ENCODE data around the gene PRAC2.

Gene PRAC2

DNA sequence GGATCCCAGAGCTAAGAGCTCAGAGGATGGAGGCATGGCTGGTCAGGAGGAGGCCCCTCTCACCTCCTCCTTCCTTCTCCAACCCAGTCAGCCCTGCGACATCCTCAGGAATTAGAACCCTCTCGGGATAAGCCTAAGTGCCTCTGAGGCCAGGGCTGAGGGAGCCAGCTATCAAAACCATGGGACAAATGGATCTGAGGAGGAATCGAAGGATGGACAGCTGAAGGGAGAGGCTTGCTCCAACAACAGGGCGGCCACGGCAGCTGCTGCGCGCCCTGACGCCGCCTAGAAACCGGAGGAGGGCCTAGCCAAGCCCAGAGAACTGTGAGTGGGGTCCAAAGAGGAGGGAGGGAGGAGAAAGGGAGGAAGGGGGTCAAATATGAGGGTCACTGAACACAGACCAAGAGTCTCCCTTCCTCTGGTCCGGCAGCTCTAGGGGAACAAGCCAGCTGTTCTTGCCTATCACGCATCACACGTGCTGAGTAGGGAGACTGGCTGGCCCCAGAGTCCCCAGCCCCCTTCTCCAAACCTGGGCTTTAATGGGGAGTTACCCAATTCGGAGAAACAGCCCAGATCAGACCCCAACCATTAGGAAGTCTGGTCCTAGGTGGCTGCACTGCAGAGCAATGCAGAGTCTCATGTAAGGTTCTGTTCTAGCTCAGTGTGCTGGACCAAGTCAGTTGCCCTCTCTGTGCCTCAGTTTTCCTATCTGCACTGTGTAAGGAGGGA, 11.5 kb downstream of the PRAC2 start:
- DNase-seq (ENCODE audit: low spot score): no peak

DNA sequence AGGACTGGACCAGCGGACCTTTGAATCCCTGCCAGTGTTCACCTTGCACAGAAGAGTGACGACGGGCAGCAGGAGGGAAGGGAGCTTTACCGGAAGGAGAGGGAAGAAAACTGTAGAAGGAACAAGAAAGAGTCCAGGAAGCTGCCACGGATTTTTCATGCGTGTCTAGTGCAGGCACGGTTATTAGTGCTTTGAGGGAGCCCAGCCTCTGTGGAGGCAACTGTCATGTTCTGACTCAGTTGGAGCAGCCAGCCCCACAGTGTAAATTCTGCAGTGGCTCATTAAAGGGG, 12.0 kb downstream of the PRAC2 start:
- DNase-seq (ENCODE audit: low spot score): no peak

DNA sequence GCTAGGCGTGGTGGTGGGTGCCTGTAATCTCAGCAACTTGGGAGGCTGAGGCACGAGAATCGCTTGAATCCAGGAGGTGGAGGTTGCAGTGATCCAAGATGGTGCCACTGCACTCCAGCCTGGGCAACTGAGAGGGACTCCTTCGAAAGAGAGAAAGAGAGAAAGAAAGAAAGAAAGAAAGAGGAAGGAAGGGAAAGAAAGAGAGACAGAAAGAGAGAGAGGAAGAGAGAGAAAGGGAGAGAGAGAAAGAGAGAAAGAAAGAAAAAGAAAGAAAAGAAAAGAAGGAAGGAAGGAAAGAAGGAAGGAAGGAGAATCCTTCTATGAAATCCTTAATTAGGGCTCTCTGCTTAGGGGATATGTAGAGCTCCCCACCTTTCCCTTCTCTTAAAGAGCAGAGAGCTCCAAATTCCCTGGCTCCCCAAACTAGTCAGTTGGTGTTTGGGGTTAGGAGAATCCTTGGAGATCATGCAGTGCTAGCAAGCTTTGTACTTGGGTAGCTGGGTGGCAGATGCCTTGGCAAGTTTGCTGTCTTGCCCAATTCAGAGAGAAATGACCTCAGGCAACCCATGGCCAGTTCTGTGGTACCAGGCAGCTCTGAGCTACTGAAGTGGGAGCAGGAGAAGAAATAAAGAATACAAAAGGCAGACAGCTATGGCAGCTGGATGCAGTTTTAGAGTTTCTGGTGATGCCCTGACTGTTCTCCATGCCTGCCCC, 14.5 kb downstream of the PRAC2 start:
- DNase-seq (ENCODE audit: low spot score): no peak

DNA sequence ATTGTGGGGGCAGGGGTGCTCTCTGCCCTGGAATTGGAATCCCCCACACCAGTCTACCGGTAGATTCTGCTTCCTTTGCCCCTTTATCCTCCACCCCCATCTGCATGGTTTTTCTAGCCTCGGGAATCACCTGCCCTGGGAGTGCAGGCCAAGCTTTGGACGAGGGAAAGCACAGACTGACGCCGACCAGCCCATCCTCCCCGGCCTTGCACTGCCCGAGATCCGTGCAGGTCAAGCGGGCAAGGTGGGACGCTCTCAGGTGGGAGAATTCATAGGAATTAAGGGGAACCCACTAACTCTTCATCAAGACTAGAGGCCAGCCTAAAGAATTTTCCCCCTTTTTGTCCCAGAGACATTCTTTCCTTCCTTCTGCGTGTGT, 15.4 kb downstream of the PRAC2 start:
- DNase-seq (ENCODE audit: low spot score): no peak

DNA sequence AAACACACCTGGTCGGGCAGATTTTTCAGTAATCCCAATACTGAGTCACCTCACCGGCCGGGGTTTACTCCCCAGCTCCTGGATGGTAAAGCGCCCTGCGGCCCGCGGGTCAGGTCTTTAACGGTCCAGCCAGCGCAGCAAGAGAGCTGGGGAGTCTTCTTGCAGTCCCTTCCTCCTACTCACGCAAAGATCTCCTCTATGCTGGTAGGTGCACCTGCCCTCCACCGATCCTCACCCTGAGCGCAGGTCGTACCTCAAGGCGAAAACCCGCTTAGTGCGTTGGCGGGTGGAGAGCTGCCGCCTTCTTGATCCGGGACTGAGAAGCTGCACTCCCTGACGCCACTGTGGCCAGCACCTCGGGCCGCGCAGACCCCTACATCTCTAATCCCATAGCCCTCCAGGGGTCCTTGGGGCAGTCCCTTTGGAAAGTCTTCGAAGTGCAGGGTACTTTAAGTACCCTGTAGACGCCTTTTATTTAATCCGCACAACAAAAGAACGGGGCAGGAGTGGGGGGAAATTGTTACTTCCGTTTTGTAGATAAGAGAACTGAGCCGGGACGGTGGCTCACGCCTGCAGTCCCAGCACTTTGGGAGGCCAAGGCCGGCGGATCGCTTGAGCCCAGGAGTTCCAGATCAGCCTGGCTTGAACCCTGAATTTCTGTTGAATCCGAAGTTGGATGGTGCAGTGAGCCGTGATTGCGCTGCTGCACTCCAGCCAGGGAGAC, 16.0 kb downstream of the PRAC2 start:
- DNase-seq (ENCODE audit: low spot score): no peak

DNA sequence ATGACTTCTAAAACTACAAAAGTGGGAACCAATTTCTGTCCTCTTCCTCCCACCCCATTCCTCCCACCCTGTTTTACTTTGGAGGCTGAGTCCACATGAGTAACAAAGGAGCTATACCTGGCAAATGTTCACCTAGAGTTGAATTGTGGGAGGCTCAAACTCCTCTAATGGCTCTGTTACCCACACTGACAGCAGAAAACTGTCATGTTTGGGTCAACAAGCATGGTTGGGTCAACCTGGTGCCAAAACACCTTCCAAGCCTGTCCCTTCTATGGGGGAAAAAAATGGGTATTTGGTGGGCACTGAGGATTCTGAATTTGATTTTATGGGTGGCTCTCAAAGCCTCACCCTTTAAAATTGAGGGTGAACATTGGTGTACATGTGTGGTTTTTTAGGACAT, 17.6 kb downstream of the PRAC2 start:
- DNase-seq (ENCODE audit: low spot score): no peak

DNA sequence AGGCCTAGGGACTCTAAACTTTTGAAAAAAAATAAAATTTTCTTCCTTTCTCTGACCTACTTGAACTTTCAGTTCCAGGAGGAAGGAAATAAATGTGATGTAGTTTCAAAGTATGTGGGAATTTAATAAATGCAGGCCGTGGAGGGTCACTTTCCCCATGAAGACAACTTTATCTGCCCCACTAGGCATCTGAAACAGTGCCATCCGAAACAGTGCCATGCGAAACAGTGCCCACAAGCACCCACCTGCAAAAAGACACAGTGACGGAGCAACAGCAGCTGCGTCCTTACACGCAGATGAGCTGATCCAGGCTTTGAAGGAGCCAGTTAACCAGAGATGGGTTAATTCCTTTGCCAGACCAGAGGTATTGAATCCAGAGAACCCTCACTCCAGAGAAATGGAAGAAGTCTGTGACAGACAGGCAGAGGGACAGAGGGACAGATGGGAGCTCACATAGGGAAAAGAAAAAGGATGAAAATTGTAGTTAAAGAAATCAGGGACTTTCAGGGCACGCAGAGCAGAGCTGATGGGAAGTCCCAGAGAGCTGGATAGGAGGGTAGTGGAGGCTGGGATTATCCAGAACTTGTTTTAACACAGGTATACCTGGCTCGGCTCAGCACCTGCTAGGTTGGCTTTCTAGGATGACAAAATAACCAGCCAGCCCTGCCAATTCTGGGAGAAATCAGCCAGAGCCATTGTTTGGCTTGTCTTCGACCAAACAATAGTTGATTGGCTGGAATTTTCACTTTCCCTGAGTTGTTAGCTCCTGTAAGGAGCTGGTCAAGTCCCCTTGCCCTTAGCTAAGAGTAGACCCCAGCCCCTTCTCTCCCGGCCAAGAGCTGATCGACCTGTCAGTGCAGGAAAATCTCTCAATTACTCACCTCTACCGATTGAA, 22.6 kb downstream of the PRAC2 start:
- no peak for DNase-seq (ENCODE audit: low spot score)

DNA sequence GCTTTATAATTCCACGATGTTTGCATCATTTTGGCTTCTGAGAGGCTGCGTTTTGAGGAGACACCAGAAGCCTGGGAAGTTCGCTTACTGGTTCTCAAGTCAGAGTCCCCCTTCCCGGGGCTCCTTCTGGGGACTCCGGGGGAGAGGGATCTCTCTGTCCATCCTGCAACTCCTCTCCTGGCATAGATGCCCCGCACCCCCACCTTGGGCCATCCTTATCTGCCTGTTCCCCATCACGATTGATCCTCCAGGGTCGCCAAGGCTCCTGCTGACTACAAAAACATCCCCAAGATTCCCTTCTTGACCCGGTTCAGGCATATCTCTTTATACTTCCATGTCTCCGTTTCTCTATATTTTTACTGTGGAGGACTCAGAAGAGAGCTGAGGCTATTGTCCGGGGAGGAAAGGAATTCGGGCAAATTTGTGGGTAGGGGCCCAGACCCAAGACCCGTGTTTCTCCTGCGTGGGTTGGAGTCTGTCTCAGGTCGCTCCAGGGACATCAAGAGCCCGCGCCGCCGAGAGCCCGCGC, 24.0 kb downstream of the PRAC2 start:
- no peak for DNase-seq (ENCODE audit: low spot score)

DNA sequence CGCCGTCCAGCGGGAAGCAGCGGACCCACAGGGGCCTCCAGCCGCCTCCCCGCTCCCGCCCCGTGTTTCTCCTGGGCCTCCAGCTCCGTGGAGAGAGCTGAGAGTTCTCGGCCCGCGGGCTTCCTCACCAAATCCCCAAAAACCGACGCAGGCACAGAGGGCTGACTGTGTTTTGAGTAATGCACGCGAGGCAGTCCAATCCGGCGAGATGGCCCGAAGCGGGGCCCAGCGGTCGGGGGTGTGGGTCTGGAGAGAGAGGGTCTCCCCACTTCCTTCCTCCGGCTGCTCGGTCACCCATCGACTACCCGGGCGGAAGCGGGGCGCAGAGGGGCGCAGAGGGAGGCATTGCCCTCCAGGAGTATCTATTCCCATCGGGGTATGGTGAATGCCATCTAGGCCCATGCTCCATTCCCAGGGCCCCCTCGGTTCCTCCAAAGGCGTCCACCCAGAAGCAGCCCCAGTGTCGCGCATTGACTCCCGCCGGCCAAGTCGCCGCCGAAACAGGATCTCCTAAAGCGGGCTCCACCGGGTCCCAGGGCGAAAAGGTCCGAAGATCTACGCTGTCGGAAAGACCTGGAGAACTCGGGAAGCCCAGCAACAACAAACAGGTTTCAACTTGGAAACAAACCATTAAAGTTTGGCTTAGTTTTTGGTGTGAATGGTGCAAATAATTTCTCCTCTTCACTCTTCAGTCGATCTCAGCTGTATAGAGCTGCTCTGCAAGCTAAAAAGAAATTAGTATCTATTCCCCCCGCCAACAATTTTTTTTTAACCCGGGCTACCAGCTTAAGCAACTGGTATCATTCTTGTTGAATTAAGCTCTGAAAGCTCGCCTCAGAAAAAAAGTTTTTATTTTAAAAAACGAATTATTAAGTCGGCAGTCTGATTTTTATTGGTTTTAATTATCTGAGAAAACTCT, 24.7 kb downstream of the PRAC2 start:
- DNase-seq (ENCODE audit: low spot score): no peak

DNA sequence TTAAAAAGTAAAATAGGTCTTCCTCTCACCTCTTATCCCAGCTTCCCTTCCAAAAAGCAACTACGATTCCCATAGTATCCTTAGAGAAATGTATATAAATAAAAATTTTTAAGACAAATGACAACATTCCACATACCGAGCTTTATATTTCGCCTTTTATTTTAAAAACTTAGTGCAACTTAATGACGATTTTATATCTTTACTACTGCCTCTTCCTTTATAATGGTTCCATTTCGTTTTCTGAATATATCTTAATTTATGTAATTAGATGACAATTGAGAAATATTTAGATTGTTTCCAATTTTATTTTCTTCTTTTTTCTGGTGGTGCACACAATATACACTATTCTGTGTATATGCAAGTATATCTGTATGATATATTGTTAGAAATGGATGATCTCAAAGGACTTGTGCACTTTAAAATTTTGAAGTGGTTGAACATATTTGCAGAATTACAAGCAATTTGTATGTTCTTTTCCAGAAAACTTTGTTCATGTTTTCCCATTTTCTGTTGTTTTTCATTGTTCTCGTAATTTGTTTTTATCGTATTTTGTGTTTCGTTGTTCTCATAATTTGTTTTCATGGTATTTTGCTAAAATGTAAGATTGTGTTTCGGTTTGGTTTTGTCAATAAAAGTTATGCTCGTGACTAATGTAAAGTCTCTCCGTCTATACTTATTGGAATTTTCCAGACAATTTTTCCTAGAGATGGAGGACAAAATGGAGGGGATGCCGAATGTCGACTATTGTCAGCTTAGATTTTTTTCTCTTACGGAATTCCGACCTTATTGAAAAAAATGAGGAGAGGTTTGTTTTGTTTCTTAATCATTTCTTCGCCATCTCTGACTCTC, 26.0 kb downstream of the PRAC2 start:
- no peak for DNase-seq (ENCODE audit: low spot score)

DNA sequence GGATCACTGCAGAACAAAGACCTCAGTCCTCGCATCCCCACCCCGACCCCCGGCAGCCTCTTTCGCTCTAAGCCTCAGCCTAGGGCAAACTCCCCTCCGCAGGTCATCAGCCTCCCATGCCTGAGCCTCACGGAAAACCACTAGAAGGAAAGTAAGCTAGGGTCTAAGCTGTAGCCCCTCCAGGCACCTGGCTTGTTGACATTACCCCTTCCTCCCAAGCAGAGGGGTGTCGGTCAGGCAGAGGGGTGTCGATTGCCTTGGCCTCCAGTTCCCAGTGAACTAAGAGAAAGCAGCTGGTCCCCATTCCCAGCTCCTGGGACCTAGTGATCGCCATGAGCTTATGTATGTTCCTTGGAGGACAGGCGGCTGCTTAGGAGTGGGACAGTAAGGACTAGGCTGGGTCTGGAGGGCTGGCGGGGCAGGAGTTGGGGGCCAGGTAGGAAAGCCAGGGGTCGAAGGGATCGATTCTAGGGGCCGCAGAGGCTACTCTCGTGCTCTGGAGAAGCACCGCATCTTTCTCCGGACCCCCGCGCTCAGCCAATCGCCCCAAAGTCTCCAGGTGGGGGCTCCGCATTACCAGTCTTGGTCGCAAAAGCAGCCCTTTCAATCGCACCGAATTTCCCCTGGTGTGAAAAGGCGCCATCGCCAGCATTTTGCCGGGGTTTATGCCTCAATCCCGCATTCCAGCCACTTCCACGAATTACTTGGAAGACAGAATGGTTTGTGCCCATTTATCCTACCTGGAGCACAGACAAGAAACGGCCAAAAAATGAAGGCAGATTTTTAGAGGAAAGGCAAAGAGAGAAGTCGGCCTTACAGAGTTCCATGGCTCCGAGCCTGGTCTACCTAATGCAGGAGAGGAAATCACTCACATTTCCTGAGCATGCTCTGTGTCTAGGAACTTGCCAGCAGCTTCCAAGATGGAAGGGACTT, 26.9 kb downstream of the PRAC2 start:
- no peak for DNase-seq (ENCODE audit: low spot score)

DNA sequence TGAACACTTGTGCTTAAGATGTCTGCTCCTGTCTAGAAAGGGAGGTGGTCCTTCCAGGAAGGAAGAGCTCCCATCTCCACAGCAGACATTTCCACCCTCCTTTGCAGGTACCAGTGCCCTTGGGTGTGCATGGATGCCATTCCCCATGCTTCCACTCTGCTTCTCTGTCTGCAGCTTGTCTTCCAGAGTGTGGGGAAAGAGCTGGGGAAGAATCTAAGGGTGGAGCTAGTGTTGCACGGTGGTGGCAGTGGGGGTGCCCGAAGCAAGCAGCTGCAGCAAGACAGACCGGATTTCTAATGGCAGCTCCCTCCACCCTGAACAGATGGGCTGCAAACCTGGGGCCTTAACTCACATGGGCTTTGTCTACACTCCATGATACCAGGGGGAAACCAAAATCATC, 28.2 kb downstream of the PRAC2 start:
- DNase-seq (ENCODE audit: low spot score): no peak

DNA sequence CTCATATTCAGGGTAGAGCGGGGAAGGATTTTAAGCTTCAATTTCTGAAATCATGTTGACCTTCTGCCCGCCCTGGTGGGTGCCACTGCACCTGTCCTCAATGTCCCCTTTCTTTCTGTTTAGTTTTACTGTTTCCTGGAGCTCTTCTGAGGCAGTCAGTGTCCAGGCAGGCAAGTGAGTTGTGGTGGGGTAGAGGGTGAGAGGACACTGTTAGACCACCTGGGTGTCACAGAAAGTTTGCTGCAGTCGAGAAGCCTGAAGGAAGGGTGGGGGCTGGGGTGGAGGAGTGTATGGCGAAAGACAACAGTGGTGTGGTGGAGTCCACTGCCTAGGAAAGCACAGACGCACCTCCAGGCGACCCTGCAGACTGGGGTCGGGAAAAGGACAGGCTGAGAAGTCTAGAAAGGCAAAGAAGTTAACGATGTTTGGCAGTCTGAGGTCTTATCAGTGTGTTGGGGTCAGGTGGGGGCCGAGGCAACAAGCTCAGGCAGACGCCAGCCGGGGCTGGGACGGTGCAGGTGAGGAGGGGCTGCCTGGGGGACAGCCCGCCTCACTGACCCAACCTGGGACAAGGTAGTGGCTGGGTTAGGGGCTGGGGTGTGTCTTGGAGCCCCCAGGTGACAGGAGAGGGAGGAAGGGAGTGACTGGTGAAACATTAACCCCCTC, 28.9 kb downstream of the PRAC2 start:
- DNase-seq (ENCODE audit: low spot score): no peak

DNA sequence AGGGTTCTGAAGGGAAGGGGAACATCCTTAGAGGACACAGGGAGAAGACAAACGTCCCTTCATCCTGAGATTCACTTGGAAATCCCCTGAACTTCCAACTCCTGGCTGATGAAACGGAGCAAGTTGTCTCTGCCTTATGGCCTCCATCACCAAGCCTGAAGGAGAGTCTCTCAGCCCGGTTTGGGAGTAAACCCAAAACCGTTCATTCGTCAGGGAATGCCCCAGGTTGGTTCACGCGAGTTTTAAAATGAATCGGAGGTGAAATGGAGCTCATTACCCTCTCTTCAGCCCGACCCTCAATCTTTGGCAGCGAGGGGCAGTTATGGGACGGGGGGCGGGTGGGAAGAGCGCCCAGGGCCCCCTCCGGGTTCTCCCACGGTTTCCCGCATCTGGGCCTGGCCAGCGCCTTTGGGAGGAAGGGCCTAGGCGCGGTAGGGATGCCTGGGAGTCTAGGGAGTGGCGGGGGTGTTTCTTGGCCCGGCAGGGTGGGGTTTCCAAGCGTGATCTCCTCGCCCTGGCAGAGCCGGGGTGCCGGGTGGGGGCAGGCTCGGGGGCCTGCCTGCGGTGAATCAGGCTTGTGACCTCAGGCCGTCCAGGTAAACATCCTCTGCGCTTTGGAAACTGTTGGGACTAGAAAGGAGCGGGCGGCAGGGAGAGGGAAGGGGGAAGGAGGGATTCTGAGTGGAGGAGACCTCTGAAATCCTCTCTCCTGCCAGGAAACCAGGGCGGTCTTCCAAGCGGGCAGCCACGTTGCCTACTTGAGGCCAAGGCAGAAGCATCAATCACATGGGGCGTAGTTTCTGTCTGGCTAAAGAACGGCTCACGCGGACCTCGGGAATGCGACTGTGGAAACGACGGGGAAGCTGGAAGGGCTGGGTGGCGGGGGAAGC, 29.7 kb downstream of the PRAC2 start:
- DNase-seq (ENCODE audit: low spot score): no peak

DNA sequence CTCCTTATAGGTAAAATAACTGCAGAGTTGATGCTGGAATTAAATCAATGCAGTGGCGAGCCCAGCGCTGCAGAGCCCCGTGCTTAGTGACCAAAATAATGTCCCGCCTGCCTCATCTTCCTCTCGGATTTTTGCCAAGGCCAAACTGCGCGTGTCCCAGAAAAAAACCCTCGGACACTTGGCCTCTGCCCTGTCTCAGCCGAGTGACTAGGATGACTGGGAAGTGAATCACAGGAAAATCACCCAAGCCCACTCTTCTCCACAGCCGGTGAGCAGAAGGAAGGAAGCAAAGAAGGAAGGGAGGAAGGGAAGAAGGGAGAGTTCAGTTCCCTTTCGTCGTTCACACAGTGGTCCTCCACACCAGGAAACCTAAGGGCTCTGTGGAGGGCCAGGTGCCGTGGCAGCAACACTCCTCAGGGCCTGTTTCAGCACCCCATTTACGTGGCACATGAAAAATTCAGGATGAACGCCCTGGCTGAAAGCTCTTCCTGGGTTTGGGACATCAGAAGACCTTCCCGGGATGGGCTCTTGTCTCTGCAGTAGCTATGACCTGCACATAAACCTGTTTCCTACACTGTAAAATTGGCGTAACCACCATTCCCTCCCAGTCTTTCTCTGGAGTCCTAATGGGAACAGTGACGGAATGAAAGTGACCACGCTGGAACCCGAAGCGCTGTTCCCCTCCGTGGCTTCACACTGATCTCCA, 31.0 kb downstream of the PRAC2 start:
- no peak for DNase-seq (ENCODE audit: low spot score)

DNA sequence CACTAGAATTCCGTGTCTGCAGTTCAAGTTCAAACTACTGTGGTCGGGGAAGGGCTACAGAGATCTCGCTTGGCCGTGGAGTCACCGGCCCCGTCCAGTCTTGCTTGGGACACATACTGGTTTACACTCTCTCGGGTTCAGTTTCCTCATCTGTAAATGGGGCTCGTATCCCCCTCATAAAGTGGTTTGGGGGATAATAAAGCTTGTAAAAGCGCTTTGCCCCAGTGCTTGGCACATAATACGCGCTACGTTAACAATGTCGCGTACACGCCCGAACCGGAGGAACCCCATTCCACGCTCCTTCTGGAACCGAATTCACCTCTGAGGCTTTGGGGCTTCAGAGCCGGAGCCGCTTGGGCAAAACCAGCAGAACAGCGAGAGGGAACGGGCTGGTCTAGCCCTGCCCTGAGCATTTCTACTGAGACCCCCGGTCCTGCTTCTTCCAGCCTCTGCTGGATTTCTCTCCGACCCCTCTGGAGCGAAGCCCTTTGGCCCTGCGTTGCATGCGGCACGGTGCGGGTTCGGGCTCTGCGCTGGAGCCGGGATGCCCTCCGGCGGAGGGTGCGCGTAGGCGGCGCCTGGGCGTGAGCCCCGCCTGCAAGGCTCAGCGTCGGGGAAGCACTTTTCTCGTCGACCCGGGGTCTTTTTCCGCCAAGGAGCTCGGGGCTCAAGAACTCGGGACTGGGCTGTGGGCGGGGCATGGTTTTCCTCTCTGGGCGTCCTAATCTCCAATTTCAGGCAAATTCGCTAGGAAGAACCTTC, 31.7 kb downstream of the PRAC2 start:
- no peak for DNase-seq (ENCODE audit: low spot score)

Data from CD4-positive, alpha-beta T cell treated with Interleukin-6 at 100 ng/mL for 8 hours (primary cell).